HG02970 (cell line): ENCODE data around the gene GLB1L2.

Experiments used
- ATAC-seq: cut with Tn5 transposase; IDR thresholded peaks from one replicate; pipeline ENCODE4 v1.9.1; 2021; ENCODE audit warnings: mild to moderate bottlenecking, moderate library complexity, moderate number of reproducible peaks; ENCODE audit not compliant: unreplicated experiment, low FRiP score

GLB1L2 gene

GRCh38 chr11:134399293-134399654 is 67.5 kb downstream of the GLB1L2 start:
- no peak for ATAC-seq

GRCh38 chr11:134399996-134400395 is 68.2 kb downstream of the GLB1L2 start:
- ATAC-seq: no peak

GRCh38 chr11:134401825-134402809 is 70.3 kb downstream of the GLB1L2 start:
- no peak for ATAC-seq

DNA sequence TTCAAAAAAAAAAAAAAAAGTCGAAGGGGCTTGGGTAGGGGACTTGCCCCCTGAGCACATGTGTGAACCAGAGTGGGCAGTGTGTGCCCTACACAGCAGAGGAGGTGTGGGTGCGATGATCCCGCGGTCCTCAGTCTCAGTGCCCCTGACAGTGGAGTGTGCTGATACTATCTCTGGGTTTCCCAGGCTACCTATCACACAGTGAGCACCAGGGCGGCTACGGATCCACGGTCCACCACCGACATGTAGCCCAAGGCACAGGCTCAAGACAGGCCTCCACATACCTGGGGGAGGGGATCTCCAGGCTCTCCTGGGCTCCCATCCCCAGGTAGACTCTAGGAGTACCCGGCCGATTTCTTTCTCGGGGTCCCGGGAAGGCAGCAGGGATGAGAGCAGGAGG is 71.1 kb downstream of the GLB1L2 start:
- no peak for ATAC-seq

DNA sequence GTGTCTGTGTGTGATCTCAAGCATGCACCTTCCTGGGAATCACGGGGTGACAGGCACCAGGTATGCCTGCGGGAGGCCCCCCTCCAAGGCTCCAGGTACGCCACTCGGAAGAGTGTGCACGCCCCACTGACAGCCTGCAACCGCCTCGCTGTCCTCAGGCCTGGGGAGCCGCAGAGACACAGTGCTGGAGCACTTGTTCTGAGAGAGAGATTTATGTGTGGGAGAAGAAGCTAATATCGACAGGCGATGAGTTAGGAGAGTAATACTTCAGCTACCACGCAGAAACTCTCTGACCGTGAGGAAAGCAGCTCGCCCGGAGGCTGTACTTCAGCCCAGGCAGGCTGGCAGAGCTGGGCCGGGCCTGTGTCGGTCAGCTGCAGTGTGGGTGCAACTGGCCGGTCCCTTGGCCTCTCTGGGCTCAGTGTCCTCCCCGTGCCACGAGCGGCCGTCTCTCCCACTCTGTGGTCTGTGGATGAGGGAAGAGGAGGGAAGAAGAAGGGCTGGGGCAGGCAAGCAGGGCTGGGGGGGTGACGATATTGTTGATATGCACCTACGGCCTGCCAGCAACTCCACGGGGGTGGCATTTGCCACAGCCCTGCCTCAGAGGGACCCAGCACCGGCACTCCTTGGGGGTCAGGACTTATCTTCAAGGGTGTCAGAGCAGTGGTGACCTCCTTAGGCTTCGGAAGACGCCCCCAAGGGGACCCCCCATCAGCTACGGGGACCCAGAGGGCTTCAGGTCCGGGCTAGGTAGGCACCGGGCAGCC is 73.0 kb downstream of the GLB1L2 start:
- no peak for ATAC-seq

GRCh38 chr11:134405436-134405835 is 73.6 kb downstream of the GLB1L2 start:
- ATAC-seq: no peak

DNA sequence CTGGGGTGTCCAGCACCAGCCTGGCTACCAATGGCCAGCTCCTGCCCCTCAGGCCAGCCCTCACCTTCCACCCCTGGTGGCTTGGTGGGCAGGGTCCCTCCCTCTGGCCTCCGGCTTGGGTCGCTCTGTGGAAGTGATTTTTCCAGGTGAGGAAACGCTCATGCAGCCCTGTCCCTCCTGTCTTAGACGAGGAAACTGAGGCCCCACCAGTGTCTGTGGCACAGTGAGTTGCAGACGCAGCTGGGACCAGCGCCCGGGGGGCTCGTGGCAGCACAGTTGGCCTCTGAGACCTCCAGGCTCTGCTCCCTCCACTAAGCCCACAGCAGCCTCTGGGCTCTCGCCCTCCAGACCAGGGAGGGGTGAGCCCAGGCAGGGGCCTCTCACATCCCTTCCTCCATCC is 74.1 kb downstream of the GLB1L2 start:
- no peak for ATAC-seq

GRCh38 chr11:134406264-134407185 is 74.7 kb downstream of the GLB1L2 start:
- ATAC-seq: no peak

GRCh38 chr11:134407321-134407828 is 75.6 kb downstream of the GLB1L2 start:
- ATAC-seq: no peak

- no peak for ATAC-seq
Observed at GRCh38 chr11:134407923-134408322, 76.1 kb downstream of the GLB1L2 start.

GRCh38 chr11:134409552-134410429 is 78.0 kb downstream of the GLB1L2 start:
- ATAC-seq: no peak

DNA sequence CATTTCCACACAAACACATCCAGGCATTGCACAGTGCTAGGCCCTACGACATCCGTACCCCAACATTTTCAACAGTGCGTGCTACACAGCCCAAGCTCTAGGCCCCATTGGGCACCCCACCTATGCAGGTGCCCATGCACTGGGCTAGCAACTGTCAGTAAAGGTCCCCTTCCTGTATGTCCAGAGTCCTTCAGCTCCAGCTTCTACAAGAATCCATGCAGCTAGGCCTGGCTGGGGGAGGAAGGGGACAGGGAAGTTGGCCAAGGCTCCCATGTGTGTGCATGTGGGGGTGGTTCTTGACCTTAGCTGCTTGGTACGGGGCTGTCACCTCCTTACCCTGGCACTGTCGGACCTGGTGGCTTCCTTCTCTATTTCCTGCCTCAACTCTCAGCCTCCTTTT is 79.0 kb downstream of the GLB1L2 start:
- no peak for ATAC-seq

- no peak for ATAC-seq
Observed at GRCh38 chr11:134412203-134413042, 80.6 kb downstream of the GLB1L2 start, which contains the start of gene B3GAT1. Gene B3GAT1 (minus strand): TSS chr11:134412242. CDS start chr11:134387659, 24,583 bp downstream.

- ATAC-seq: no peak
Observed at GRCh38 chr11:134413043-134413825, 81.4 kb downstream of the GLB1L2 start.

GRCh38 chr11:134413826-134414731 is 82.3 kb downstream of the GLB1L2 start:
- no peak for ATAC-seq
